ENCODE results near the gene ZMYND12.

Gene ZMYND12

DNA sequence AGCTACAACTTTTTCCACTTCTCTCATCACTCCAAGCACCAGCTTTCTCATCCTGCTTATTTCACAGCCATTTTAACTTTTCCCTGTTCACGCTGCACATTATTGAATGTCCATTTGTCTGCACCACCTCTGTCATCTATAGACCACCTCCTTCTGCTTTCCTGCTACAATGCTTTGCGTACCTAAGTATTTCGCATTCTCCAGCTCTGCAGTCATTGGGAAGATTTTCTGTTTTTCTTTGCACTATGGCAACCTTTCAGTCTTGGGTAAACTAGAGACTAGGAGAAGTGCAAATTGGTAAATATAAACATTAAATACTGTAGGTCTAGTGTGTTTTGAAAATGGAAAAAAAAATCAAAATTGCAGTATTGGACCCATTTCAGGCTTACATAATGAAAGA lies 8.1 kb upstream of the ZMYND12 start:
- TF ChIP-seq JUND (IDR thresholded peaks at IDR 0.05; ENCODE audit: low read depth), result no peak
- no peak for DNase-seq (ENCODE audit: low read depth in 1 of 2, low spot score in 1 of 2)
- in situ Hi-C loops (cut with HindIII; ENCODE audit: low pct_unique_long_range_greater_than_20kb, low sequenced_read_pairs), result no loop called here

DNA sequence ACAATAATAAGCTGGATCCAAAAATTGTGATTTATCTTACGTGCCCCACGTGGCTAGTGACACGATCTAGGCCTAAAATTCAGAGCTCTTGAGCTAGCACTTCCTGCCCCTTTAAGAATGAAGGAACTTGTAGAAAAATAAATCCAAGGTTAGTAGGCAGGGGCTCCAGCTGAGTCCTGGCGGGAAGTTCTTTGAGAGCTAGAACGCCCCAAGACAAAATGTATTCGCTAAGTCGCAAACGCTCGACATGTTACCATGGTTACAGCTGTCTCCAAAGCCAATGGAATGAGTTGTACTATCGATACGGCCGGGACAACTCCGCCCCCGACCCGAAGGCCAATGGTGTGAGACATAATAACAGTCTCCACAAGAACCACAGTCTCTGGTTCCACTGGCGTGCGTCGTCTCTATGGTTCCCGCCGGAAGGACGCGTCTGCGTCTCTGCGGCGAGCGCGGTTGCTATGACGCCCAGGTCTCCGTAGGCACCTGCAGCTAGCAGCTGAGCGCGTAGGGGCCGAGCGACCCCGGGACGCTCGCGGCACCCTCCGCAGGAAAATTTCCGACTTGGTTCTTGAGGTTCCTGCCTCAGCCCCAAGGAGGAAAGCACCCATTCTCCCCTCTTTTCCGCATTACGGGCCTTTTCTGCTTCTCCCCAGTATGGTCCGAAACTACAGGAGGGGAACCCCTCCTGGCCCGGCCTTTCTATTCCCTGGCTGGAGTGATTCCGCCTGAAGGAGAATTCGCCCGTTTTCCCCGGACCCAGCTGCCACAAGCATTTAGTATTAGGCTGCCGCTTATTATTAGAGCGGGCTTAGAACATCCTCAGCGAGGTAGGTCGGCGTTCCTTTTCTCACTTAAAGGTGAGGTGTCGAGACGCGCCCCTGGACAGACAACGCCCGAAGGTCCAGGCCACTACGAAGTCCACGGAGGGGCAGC lies 7.3 kb upstream of the ZMYND12 start, which contains the start of gene CCDC30:
Gene CCDC30, plus strand, starts transcription at position 459 of the 936 bp plus-strand sequence. CDS start 17,266 bp downstream, outside the sequence.
- in situ Hi-C loops (cut with HindIII; ENCODE audit: low pct_unique_long_range_greater_than_20kb, low sequenced_read_pairs), result no loop called here
- DNase-seq (ENCODE audit: low read depth in 1 of 2, low spot score in 1 of 2), result peak; percentile 89 to 98
- TF ChIP-seq JUND (IDR thresholded peaks at IDR 0.05; ENCODE audit: low read depth), result no peak

DNA sequence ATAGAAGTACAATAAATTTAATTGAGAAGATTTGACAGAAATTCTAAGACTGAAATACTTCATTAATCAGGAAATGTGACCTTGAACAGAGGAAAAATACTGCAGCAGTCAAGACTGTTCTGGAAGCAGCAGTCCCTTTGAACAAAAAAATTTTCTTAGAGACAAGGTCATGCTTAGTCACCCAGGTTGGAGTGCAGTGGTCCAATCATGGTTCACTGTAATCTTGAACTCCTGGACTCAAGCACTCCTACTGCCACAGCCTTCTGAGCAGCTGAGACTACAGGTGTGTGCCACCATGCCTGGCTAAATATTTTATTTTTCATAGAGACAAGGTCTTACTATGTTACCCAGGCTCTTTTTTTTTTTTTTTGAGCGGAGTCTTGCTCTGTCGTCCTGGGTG lies 5.4 kb upstream of the ZMYND12 start:
- TF ChIP-seq JUND (IDR thresholded peaks at IDR 0.05; ENCODE audit: low read depth), result no peak
- in situ Hi-C loops (cut with HindIII; ENCODE audit: low pct_unique_long_range_greater_than_20kb, low sequenced_read_pairs), result no loop called here
- no peak for DNase-seq (ENCODE audit: low read depth in 1 of 2, low spot score in 1 of 2)

DNA sequence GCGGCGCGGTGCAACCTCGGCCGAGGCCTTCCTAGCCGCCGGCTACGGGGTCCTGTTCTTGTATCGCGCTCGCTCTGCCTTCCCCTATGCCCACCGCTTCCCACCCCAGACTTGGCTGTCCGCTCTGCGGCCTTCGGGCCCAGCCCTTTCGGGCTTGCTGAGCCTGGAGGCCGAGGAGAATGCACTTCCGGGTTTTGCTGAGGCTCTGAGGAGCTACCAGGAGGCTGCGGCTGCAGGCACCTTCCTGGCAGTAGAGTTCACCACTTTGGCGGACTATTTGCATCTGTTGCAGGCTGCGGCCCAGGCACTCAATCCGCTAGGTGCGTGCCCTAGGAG lies 900 bp upstream of the ZMYND12 start:
- TF ChIP-seq JUND (IDR thresholded peaks at IDR 0.05; ENCODE audit: low read depth), result no peak
- in situ Hi-C loops (cut with HindIII; ENCODE audit: low pct_unique_long_range_greater_than_20kb, low sequenced_read_pairs), result no loop called here
- DNase-seq (ENCODE audit: low read depth in 1 of 2, low spot score in 1 of 2), result peak; percentile 27 to 57

DNA sequence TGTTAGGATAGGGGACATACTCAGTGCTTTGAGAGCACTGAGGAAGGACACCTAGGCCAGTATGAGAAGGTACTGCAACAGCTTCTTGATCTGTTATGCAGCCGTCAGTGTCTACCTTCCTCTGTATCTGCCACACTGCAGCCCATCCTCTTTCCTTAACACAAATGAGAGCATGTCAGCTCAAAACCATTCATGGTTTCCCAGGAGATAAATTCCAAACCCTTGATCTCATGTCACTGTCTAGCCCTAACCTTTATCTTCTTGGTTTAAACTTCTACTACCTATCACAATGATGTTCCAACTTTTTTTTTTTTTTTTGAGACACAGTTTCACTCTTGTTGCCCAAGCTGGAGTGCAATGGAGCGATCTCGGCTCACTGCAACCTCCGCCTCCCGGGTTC lies 1.4 kb downstream of the ZMYND12 start:
- TF ChIP-seq JUND (IDR thresholded peaks at IDR 0.05; ENCODE audit: low read depth), result no peak
- no peak for DNase-seq (ENCODE audit: low read depth in 1 of 2, low spot score in 1 of 2)
- in situ Hi-C loops (cut with HindIII; ENCODE audit: low pct_unique_long_range_greater_than_20kb, low sequenced_read_pairs), result no loop called here

DNA sequence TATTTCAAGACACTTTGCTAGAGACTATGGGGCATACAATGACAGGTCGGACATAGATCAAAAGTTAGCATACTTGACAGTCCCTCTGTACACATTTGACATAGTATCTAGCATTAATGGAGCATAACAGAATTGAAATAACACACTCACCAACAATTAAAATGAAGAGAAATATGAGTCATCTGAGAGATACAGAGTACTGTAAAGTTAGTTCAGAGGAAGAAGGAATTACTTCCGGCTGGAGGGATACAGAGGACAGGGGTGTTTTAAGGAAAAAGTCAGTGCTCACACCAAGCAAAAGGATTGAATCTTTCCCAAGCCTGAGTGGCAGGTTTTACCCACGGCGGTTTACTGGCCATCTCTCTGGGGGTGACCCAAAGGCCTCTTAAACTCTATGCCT lies 2.4 kb downstream of the ZMYND12 start:
- no peak for TF ChIP-seq JUND (IDR thresholded peaks at IDR 0.05; ENCODE audit: low read depth)
- in situ Hi-C loops (cut with HindIII; ENCODE audit: low pct_unique_long_range_greater_than_20kb, low sequenced_read_pairs), result no loop called here
- DNase-seq (ENCODE audit: low read depth in 1 of 2, low spot score in 1 of 2), result no peak

DNA sequence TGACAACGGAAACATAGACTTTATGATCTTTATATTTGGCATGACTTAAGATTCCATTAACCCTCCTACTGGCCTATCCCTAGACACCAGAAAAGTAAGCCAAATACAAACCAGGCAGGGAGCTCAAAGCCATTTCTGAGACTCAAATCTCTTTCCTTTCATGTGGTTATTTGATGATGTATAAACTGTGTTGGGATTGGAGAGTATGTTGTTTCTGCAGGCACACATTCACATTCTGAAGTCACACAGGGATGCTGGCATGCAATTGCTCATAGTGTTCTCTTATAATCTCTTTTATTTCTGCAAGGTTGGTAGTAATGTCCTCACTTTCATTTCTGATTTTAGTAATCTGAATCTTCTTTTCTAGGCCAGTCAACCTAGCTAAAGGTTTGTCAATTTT lies 5.8 kb downstream of the ZMYND12 start:
- DNase-seq (ENCODE audit: low read depth in 1 of 2, low spot score in 1 of 2), result no peak
- in situ Hi-C loops (cut with HindIII; ENCODE audit: low pct_unique_long_range_greater_than_20kb, low sequenced_read_pairs), result no loop called here
- no peak for TF ChIP-seq JUND (IDR thresholded peaks at IDR 0.05; ENCODE audit: low read depth)

DNA sequence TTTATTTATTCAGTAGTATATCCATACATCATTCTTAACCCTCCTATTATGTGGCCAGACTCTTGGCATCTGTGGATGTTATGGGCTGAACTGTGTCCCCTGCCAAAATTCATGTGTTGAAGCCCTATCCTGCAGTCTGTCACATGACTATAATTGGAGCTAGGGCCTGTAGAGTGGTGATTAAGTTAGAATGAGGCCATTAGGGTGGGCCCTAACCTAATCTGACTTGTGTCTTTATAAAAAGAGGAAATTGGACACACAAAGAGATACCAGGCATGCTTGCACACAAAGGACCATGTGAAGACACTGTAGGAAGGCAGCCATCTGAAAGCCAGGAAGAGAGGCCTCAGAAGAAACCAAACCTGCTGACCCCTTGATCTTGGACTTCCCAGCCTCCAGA lies 6.6 kb downstream of the ZMYND12 start:
- in situ Hi-C loops (cut with HindIII; ENCODE audit: low pct_unique_long_range_greater_than_20kb, low sequenced_read_pairs), result no loop called here
- DNase-seq (ENCODE audit: low read depth in 1 of 2, low spot score in 1 of 2), result no peak
- TF ChIP-seq JUND (IDR thresholded peaks at IDR 0.05; ENCODE audit: low read depth), result no peak

DNA sequence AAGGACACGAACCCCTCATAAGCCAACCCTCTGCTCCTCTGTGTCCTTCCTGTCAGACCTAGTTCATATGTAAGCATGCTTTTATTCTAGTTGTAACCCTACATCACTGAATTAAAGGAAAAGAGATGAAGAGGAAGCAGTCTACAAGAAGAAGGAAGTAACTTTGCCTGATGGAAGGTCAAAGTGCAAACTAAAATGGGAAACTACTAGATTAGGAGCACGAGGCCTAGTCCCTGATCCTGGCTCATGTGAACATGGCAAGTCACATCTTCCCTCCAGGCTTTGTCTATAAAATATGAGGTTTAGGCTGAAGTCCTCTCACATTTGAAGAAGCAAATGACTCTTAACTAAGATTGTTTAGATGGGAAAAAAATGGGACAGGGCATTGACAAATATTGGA lies 13.2 kb downstream of the ZMYND12 start:
- in situ Hi-C loops (cut with HindIII; ENCODE audit: low pct_unique_long_range_greater_than_20kb, low sequenced_read_pairs), result no loop called here
- no peak for TF ChIP-seq JUND (IDR thresholded peaks at IDR 0.05; ENCODE audit: low read depth)
- DNase-seq (ENCODE audit: low read depth in 1 of 2, low spot score in 1 of 2), result no peak

DNA sequence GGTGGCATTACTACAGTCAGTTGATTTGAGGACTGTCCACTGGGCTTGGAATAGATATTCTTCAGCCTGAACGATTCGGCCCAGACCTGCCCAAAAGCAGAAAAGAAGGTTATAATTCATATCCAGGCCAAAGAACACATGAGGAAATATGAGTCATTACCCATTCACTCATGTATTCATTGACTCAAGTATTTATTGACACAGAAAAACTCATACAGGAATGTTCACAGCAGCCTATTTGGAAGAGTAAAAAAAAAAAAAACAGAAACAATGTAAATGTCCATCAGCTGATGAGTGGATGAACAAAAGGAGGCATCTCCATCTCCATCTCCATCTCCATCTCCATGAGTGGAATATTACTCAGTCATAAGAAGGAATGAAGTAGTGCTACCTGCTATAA lies 15.9 kb downstream of the ZMYND12 start:
- TF ChIP-seq JUND (IDR thresholded peaks at IDR 0.05; ENCODE audit: low read depth), result no peak
- DNase-seq (ENCODE audit: low read depth in 1 of 2, low spot score in 1 of 2), result peak in 1 of 2 experiments; percentile 14
- in situ Hi-C loops (cut with HindIII; ENCODE audit: low pct_unique_long_range_greater_than_20kb, low sequenced_read_pairs), result no loop called here

DNA sequence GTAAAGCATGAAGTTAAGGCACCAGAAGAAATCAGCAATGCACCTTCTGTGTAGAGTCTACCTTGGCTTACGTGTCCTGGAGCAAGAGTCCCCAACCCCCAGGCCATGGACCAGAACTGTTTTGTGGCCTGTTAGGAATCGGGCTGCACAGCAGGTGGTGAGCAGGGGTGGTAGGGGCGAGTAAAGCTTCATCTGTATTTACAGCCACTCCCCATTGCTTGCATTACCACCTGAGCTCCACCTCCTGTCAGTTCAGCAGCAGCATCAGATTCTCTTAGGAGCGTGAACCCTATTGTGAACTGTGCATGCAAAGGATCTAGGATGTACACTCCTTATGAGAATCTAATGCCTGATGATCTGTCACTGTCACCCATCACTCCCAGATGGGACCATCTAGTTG lies 21.5 kb downstream of the ZMYND12 start:
- DNase-seq (ENCODE audit: low read depth in 1 of 2, low spot score in 1 of 2), result no peak
- TF ChIP-seq JUND (IDR thresholded peaks at IDR 0.05; ENCODE audit: low read depth), result no peak
- in situ Hi-C loops (cut with HindIII; ENCODE audit: low pct_unique_long_range_greater_than_20kb, low sequenced_read_pairs), result no loop called here

DNA sequence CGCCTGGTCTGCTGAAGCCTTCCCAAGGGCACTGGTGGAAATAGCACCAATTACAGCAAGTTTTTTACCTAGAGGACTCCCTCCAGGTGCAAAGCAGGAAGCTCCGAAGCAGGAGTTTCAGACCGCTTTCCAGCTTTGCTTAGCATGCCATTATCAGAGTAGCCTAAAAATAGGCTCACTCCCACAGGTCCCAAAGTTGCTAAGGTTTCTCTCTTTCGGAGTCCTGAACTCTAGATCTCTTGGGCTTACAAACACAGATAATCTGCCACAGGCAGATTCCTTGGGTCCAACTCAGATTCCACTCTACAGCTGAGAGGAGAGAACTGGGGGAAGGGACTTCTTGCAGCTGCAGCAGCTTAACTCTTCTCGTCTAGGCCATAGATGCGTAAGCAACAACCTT lies 22.5 kb downstream of the ZMYND12 start:
- no peak for DNase-seq (ENCODE audit: low read depth in 1 of 2, low spot score in 1 of 2)
- TF ChIP-seq JUND (IDR thresholded peaks at IDR 0.05; ENCODE audit: low read depth), result no peak
- in situ Hi-C loops (cut with HindIII; ENCODE audit: low pct_unique_long_range_greater_than_20kb, low sequenced_read_pairs), result no loop called here

DNA sequence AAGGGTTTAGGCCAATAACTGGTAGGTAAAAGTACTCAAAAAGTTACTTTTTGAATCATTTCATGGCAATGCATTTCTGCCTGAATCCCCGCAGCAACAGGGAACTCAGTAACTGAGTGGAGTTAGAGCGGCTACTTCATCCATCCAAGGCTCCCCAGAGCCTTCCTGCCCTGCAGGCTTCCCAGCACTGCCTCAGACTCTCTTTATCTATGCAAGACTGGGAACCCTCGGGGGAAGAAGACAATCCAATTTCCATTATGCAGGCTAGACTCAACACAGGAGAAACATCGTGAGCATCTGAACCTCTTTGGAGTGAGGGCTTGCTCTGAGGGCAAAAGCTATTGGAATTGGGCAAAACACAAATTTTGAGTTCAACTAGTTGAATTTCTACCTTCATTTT lies 23.1 kb downstream of the ZMYND12 start:
- DNase-seq (ENCODE audit: low read depth in 1 of 2, low spot score in 1 of 2), result no peak
- in situ Hi-C loops (cut with HindIII; ENCODE audit: low pct_unique_long_range_greater_than_20kb, low sequenced_read_pairs), result no loop called here
- TF ChIP-seq JUND (IDR thresholded peaks at IDR 0.05; ENCODE audit: low read depth), result no peak

DNA sequence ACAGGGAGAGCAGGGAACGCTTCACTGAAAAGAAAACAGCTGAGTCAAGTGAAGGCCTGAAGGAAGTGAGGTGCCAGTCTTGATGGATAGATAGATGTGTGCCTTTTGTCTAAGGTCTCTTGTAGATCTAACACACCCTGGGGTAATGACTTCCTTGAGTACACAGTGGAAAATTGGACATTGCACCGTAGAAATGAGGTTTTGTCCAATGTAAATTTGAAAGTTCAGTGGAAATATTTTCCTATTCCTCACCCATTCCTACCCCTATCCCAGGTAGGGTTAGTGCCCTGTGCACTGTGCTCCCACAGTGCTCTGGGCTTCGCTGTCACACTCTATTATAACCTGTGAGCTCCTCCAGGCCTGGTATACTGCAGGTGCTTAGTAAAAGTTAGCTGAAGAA lies 24.3 kb downstream of the ZMYND12 start:
- DNase-seq (ENCODE audit: low read depth in 1 of 2, low spot score in 1 of 2), result no peak
- no peak for TF ChIP-seq JUND (IDR thresholded peaks at IDR 0.05; ENCODE audit: low read depth)
- in situ Hi-C loops (cut with HindIII; ENCODE audit: low pct_unique_long_range_greater_than_20kb, low sequenced_read_pairs), result no loop called here
